ENCODE measurements around the gene CYP17A1.

Gene CYP17A1

GRCh38 chr10:102802920-102803534 is 34.2 kb downstream of the CYP17A1 start:
- no peak for FAIRE-seq

- no peak for FAIRE-seq
Observed at GRCh38 chr10:102801978-102802377, 35.2 kb downstream of the CYP17A1 start.

GRCh38 chr10:102801496-102801895 is 35.7 kb downstream of the CYP17A1 start:
- FAIRE-seq: no peak

- FAIRE-seq: no peak
Observed at GRCh38 chr10:102800611-102801335, 36.4 kb downstream of the CYP17A1 start.

GRCh38 chr10:102799691-102800471 is 37.3 kb downstream of the CYP17A1 start:
- no peak for FAIRE-seq

DNA sequence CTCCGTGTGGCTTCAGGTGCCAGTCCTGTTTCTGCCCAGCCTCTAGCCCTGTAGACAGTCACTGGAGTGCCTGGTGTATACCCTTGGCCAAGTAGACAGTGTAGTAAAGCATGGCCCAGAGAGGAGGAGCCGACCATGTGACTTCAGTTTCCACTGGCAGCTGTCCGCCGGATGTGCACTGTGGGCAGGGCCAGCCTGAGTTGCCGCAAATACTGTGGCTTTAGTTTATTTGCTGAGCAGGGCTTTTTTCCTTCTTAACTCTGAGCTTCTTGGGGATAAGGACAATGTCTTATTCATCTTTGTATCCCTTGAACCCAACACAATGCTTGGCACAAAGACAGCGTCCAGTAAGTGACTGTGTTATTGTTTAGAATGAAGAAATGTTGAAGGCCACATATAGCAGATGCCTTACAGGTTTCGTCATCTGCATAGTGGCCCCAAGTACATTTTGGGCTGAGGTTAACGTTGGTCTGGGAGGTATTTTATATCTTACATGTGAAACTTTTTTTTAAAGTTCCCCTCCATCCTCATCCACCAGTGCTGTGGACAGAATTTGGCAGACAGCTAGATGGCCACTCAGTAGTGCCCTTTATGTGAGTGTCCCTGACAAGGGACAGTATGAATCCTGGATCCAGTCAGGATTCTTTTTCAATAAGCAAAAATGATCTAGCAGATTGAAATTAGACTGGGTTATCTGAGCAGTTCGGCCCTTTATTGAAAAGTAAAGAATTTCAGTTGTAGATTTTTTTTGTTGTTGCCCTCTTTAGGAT is 40.6 kb downstream of the CYP17A1 start:
- no peak for FAIRE-seq

- no peak for FAIRE-seq
Observed at GRCh38 chr10:102795453-102796406, 41.5 kb downstream of the CYP17A1 start.

DNA sequence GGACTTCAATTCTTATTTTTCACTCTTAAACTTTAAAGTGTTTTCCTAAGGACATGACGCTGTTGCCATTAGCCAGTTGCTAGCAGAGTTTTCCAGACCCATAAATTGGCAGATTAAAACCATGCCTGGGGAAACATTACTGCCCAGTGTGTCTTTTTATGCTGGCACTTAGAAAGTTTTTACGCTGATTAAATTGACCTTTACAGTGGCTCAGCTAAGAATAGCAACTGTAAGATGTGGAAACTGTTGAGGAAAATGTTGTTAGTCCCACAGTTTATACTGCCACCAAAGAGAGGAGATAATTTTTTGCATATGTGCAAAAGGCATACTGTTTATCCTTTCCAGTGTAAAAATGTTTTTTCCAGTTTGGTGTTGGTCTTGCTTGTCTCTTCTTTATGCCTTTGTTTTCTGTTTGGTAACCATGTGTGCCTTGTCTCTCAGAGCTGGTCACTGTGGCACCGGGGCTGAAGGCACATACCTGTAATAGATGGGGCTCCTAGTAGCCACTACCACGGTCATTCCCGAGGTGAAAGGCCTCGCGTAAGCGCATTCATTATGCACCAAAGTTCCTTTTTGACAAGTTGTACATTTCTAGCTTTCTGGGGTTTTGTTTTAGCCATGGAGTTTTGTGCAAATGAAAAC is 45.3 kb downstream of the CYP17A1 start:
- no peak for FAIRE-seq

GRCh38 chr10:102785818-102786217 is 51.4 kb downstream of the CYP17A1 start:
- no peak for FAIRE-seq

DNA sequence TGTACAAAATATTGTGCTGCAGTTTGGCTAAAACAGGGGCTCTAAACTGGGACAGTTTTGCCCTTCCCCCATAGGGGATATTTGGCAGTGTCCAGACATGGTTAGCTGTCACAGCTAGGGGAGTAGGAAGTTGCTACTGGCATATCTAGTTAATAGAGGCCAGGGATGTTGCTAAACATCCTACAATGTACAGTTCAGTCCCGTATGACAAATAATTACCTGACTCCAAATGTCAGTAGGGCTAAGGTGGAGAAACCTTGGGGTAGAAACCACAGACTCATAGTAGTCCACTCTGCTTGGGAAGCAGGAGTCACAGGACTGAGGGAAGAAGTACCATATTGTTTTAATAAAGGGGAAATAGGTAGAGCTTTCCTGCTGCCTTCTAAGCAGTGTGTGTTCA is 53.6 kb downstream of the CYP17A1 start:
- FAIRE-seq: no peak

DNA sequence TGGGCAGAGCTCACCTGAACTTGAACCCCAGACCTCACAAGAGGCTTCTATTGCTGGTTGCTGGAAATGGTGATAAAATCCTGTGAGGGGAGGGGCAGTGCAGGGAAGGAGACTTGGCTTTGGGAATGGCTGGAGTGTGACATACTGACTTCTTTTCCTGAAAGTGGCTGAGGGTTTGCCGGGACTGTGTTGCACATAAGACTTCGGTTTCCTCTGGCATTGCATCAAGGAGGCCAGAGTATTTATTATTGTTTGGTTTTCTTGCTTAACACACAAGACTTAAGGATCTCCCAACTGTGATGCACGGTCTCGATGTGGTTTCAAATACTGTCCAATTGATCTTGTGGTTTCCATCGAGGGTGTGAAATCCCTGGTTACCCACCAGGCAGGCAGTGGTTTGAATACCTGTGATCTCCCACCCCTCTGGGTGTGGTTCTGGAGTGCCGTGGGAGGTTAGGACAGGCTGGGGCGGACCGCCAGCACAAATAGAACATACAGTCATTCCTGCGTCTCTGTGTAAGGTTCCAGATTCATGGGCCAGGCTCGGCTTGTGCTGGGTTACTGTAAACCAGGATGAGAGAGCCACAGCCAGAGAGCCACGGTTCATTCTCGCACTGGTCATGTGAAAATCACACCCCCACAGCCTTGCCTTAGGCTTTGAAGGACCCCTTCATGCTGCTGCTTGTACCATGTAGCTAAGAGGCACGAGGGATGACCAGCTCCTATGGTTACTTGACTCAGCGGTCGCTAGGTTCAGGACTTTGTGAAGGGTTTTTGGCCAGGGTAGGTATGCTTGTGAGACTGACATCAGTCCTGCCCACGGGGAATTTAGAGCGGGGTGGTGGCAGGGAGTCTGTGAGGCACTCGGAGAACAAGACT is 54.3 kb downstream of the CYP17A1 start:
- FAIRE-seq: no peak

DNA sequence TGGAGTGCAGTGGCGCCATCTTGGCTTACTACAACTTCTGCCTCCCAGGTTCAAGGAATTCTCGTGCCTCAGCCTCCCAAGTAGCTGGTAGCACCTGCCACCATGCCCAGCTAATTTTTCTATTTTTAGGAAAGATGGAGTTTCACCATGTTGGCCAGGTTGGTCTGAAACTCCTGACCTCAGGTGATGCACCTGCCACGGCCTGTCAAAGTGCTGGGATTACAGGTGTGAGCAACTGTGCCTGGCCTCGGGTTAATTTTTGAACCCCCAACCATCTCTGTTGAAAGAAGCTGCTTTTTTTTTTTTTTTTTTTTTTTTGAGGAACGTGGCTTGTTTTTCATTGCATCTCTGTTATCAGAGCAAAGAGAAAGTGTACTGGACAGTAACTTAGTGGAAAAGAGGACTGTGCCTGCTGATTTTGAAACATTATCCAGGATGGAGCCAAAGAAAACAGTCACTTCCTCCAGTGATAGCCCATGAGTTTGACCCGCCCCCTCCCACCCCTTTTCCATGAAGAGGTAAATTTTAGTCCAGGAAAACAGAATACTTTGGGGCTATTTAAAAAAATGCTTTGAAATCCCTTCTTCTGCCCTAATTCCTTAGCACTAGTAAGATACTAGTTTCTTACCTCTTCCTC is 55.2 kb downstream of the CYP17A1 start:
- no peak for FAIRE-seq

GRCh38 chr10:102781090-102781920 is 55.9 kb downstream of the CYP17A1 start:
- no peak for FAIRE-seq

Measured in TTC549 (cell line).